ENCODE results near the gene ANKRD33.
A peak's percentile ranks its signal among the peaks of the same experiment; 100 is the strongest.

Gene ANKRD33

DNA sequence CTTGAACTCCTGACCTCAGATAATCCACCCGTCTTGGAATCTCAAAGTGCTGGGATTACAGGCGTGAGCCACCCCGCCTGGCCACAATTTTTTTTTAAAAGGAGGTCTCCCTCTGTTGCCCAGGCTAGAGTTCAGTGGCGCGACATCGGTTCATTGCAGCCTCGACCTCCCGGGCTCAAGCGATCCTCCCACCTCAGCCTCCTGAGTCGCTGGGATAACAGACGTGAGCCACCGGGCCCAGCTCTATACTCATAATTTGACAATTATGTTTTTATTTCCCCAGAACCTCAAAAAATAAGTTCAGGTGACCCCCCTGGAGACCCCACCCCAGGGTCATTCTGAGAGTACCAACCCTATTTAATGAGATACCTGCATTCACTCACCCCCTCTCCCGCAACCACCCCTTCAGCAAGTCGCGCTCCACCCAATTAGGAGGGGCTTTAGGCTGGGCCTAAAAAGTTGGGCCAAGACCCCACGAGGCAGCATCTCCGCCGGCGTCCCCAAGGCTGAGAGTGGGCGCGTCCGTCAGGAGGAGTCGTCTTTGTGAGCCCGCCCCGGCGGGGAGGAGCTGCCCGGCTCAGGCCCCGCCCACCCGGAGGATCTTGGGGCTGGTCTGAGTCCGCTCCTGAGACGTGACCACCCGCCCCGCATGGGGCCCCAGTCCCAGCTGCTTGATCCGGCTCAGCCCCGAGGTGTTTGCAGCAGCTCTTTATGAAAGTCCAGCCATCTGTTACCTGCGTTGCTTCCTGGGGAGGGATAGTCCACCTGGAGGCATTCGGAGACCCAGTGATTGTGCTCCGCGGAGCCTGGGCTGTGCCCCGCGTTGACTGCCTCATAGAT, at the start of gene ANKRD33:
TSS of gene ANKRD33 (plus strand) at position 628 of the 840 bp plus-strand sequence. CDS start at position 712, 84 bp downstream.
- Mint-ChIP-seq H3K4me3 (no peak within 1 kb of the TSS), H3K36me3 (no peaks in the 10 kb centered on the region), H3K27me3 (peaks cover 12% of the 10 kb centered on the region), H3K4me1 (peaks cover 11% of the 10 kb centered on the region), H3K9me3 (peaks cover 9% of the 10 kb centered on the region), H3K27ac (no peak within 1 kb of the TSS)
- no peak for ATAC-seq

- no peaks in the 10 kb centered on the region for H3K9me3 Mint-ChIP-seq
These were observed 49.1 kb upstream of the ANKRD33 start for GRCh38 chr12:51838762-51839161.

DNA sequence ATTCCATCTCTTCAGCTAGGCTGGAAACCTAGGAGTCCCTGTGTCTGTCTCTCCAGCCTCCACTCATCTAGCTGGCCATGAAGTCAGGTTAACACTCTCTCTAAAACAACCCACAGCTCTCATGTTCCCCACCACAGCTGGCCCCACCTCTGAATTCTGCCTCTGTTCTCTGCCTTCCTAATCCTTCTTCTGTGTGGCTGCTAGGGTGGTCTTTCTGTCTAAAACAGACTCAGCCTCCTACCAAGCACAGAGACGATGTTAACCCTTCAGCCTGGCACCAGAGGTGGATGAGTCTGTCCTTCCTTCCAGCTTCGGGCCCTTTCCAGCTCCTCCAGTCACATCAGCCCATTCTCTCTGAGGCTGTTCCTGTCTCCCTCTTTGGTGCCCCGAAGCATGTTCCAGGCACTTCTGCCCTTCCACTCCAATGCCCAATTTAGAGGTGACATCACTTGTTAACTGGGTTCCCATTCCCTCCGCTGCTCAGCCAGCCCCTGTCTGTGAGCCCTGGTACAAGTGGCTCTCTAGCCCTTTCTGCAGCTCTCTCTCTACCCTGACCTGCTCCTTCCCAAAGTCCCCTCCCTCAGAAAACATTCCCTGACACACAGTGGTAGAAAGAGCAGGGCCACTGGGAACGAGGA, 48.5 kb upstream of the ANKRD33 start:
- H3K4me3 Mint-ChIP-seq, result no peak overlapping the region
- peaks cover 71% of the 10 kb centered on the region for H3K27me3 Mint-ChIP-seq
- no peaks in the 10 kb centered on the region for H3K9me3 Mint-ChIP-seq
- ATAC-seq, result no peak
- no peak overlapping the region for H3K27ac Mint-ChIP-seq
- no peaks in the 10 kb centered on the region for H3K4me1 Mint-ChIP-seq
- no peaks in the 10 kb centered on the region for H3K36me3 Mint-ChIP-seq

More at GRCh38 chr12:51838762-51839161, 49.1 kb upstream of the ANKRD33 start:
- H3K27me3 Mint-ChIP-seq, result peaks cover 71% of the 10 kb centered on the region
- H3K4me3 Mint-ChIP-seq, result no peak overlapping the region
- H3K27ac Mint-ChIP-seq, result no peak overlapping the region
- ATAC-seq, result no peak
- no peaks in the 10 kb centered on the region for H3K36me3 Mint-ChIP-seq
- no peaks in the 10 kb centered on the region for H3K4me1 Mint-ChIP-seq

DNA sequence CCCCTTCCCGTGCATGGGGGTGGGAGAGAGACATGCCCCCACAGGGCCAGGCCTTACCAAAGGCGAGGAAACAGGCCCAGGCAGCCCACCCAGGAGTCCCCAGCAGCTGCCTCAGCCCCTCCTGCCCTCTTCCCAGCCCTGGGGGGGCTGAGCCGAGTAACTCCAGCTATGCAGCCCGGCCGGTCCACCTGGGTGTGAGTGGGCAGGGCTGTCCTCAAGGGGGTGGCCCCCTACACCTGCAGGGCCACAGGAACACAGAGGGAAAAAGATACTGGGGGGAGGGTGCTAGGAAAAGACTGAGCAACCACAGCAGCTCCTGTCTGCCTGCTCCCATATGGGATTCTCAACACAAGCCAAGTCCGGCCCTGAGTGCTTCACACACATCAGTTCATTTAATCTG, 46.9 kb upstream of the ANKRD33 start:
- ATAC-seq, result no peak
- Mint-ChIP-seq H3K9me3 (no peaks in the 10 kb centered on the region), H3K36me3 (no peaks in the 10 kb centered on the region), H3K4me1 (peaks cover 2% of the 10 kb centered on the region), H3K27ac (no peak overlapping the region), H3K27me3 (peaks cover 86% of the 10 kb centered on the region), H3K4me3 (no peak overlapping the region)

DNA sequence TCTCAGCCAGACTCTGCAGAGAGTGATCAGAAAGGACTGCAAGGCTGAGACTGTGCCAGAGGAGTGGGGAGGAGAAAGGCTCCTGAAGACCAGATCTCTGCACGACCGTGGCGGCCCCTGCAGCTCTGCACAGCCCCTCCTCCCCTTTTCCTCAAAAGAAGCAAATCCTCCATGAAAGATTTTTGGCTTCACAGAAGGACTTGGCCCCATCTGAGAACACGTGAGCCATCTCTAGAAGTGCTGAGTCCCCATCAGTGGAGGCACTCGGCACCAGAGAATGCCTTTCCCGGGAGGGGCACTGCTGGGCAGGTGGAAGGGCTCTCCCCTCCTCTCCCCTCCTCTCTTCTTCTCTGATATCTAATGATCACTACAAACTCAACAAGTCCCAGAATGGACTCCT, 46.2 kb upstream of the ANKRD33 start:
- no peak for ATAC-seq
- H3K4me1 Mint-ChIP-seq, result peaks cover 9% of the 10 kb centered on the region
- no peak overlapping the region for H3K27ac Mint-ChIP-seq
- peaks cover 94% of the 10 kb centered on the region for H3K27me3 Mint-ChIP-seq
- H3K9me3 Mint-ChIP-seq, result no peaks in the 10 kb centered on the region
- H3K4me3 Mint-ChIP-seq, result no peak overlapping the region
- H3K36me3 Mint-ChIP-seq, result no peaks in the 10 kb centered on the region

DNA sequence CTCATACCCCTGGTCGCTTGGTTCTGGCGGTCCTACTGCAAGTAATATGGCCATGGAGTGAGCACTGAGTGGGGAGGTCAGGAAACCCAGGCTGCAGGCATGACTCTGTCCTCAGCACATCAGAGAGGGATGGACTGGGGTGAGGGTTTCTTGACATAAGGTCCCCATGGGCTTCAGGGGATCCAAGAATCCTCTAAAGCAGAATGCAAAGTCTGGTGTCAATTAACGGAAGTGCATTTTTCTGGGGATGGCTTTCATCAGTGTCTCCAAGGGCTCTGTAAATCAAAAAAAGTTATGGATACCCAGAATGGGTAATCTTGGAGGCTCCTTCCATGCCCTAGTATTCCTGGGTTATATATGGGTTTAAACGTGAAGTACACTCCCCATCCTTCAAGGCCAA, 43.0 kb upstream of the ANKRD33 start:
- H3K4me3 Mint-ChIP-seq, result no peak overlapping the region
- ATAC-seq, result no peak
- H3K9me3 Mint-ChIP-seq, result no peaks in the 10 kb centered on the region
- H3K4me1 Mint-ChIP-seq, result peaks cover 16% of the 10 kb centered on the region
- no peaks in the 10 kb centered on the region for H3K36me3 Mint-ChIP-seq
- peaks cover 76% of the 10 kb centered on the region for H3K27me3 Mint-ChIP-seq
- no peak overlapping the region for H3K27ac Mint-ChIP-seq

DNA sequence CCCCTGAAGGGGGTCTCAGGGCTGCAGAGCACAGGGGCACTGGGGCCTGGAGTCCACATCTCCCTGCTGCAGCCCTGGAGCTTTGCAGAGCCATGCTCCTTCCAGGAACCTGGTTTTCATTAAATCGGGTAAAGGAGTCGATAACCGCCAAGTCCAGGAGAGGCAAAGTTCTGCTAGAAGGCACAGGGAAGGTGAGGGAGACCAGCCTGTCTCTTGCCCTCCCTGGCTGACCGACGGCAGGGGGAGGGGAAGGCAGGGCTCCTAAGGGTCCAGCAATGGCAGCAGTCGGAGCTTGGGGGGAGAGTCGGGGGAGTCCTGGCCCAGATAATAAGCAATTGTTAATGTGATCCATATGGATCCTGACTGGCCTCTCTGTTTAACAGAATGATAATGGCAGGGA, 42.4 kb upstream of the ANKRD33 start:
- H3K9me3 Mint-ChIP-seq, result no peaks in the 10 kb centered on the region
- H3K27ac Mint-ChIP-seq, result no peak overlapping the region
- no peak overlapping the region for H3K4me3 Mint-ChIP-seq
- H3K36me3 Mint-ChIP-seq, result no peaks in the 10 kb centered on the region
- peaks cover 16% of the 10 kb centered on the region for H3K4me1 Mint-ChIP-seq
- no peak for ATAC-seq
- H3K27me3 Mint-ChIP-seq, result peaks cover 76% of the 10 kb centered on the region

GRCh38 chr12:51846271-51846691, 41.6 kb upstream of the ANKRD33 start:
- H3K4me3 Mint-ChIP-seq, result peak overlapping the region; percentile 22
- H3K27ac Mint-ChIP-seq, result no peak overlapping the region
- no peak for ATAC-seq
- H3K36me3 Mint-ChIP-seq, result no peaks in the 10 kb centered on the region
- no peaks in the 10 kb centered on the region for H3K9me3 Mint-ChIP-seq
- H3K4me1 Mint-ChIP-seq, result peaks cover 24% of the 10 kb centered on the region
- H3K27me3 Mint-ChIP-seq, result peaks cover 78% of the 10 kb centered on the region

DNA sequence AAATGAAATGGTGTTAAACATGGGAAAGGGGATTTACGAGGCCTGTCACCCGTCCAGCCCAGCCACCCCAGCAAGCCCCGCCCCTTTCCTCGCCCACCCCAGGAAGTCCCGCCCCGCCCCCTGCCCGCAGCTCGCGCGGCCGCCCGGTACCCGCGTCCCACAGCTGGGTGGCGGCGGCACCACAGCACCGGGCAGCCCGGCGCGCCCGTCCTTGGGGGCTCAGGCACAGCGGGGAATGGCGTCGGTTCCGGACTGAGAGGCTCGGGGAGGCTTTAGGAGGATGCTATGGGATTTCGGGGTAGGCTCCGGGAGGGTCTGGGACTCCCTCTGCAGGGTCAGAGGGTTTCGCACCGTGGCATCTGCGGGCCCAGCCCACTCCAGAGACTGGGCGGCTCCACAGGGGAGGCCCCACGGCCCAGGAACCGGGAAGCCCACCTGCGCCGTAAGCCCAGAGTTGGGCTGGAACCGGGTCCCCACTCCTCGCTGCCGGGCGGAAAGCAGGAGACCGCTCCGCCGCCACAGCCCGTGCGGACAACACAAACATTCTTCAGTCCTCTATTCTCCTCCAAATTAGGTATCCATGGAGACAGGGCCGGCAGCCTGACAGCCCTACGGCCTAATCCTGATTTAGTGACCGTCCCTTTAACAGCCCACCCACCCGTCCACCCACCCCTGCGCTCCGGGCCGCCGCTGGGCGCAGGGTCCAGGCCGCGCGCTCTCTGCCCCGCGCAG, 40.8 kb upstream of the ANKRD33 start:
- peaks cover 78% of the 10 kb centered on the region for H3K27me3 Mint-ChIP-seq
- H3K36me3 Mint-ChIP-seq, result no peaks in the 10 kb centered on the region
- H3K4me1 Mint-ChIP-seq, result peaks cover 30% of the 10 kb centered on the region
- H3K9me3 Mint-ChIP-seq, result no peaks in the 10 kb centered on the region
- ATAC-seq, result no peak
- H3K27ac Mint-ChIP-seq, result no peak overlapping the region
- peak overlapping the region; percentile 62 for H3K4me3 Mint-ChIP-seq

GRCh38 chr12:51847643-51848325, 40.1 kb upstream of the ANKRD33 start:
- Mint-ChIP-seq H3K9me3 (no peaks in the 10 kb centered on the region), H3K36me3 (no peaks in the 10 kb centered on the region), H3K27me3 (peaks cover 78% of the 10 kb centered on the region), H3K4me3 (peak overlapping the region; percentile 33), H3K27ac (no peak overlapping the region), H3K4me1 (peaks cover 30% of the 10 kb centered on the region)
- ATAC-seq, result no peak

GRCh38 chr12:51848326-51848727, 39.6 kb upstream of the ANKRD33 start, which contains the start of gene FIGNL2:
Gene FIGNL2 (minus strand): TSS chr12:51848718. CDS start chr12:51822413, 26,305 bp downstream.
- peaks cover 78% of the 10 kb centered on the region for H3K27me3 Mint-ChIP-seq
- H3K9me3 Mint-ChIP-seq, result no peaks in the 10 kb centered on the region
- H3K4me3 Mint-ChIP-seq, result peak within 1 kb of the TSS; percentile 33
- no peaks in the 10 kb centered on the region for H3K36me3 Mint-ChIP-seq
- H3K27ac Mint-ChIP-seq, result no peak within 1 kb of the TSS
- peaks cover 30% of the 10 kb centered on the region for H3K4me1 Mint-ChIP-seq
- peak; percentile 22 for ATAC-seq

DNA sequence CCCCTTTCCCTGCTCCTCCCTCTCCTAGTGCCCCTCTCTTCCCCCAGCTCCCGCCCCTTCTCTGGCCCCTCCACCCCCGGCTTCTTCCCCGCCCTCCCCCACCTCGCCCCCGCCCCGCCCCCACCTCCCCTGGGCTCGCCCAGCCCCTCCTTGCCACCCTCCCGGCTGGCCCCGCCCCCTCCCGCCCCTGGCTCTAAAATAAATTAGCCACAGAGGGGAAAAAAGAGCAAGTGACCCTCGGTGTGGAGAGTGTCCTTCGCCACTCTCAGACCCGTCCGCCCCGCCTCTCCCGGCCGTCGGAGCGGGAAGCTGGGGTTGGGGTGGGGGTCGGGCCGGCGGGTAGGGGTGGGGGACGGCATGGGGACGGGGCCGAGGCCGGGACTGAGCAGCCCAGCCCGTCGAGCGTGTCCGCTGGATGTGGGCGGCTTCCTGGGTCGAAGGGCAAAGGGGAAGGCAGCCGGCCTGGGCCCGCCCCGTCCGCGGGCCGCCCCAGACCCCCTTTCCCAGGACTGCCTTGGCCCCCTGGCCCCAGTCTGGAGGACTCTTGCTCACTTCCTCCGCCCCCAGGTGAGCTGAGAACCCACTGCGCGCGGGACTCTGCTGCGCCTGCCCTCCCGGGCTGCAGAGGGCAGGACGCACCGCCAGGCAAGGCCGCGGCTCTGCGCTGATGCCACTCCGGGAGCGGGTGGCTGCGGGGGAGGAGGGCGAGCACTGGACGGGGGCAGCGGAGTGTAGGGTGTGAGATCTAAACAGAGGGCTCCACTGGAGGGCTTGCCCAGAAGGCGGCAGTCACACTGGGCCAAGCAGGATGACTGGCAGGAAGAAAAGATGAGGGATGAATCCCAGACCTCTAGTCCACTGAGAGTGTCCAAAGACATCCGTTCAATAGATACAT, 38.8 kb upstream of the ANKRD33 start:
- Mint-ChIP-seq H3K4me3 (no peak overlapping the region), H3K27ac (no peak overlapping the region), H3K36me3 (no peaks in the 10 kb centered on the region), H3K9me3 (no peaks in the 10 kb centered on the region), H3K4me1 (peaks cover 30% of the 10 kb centered on the region), H3K27me3 (peaks cover 71% of the 10 kb centered on the region)
- ATAC-seq, result no peak

DNA sequence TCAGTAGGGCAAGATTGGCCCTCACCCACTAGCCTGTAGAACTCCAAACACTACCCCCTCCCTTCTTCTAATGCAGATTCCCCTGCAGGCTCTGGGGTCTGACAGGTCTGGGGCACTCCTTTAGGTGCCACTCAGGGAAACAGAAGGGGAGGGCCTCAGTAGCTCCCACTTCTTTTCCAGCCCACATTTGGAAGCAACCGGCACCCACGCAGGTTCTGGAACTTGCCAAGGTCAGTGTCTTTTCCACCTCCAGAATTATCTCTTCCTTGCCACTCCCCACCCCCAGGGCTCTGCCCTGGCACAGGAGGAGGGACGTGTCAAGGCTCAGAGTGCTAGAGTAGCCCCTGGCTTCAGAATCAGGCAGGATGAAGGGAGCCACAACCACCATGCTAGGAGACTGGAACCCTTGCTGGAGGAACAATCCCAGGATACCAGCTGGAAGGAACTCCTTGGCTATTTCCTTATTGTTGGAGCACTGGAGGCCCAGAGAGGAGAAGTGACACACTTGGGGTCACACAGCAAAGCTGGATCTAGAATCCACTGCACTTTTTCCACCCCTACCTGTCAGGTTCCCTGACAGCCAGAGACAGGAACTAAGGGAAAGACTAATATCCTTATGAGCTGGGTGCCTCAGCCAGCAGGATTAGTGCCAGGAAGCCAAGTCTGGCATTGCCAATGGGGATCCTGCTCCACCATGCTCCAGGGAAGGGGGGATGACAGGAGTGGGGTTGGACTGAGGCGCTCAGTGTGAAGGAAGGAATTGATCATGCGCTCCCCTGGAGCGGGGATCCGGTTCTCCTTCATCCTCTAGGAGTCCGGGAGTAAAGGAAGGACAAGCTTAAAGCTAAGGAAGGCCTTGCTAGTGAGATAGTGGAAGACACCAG, 37.6 kb upstream of the ANKRD33 start:
- Mint-ChIP-seq H3K27me3 (peaks cover 59% of the 10 kb centered on the region), H3K4me3 (no peak overlapping the region)

More for the DNA sequence above, 37.6 kb upstream of the ANKRD33 start:
- Mint-ChIP-seq H3K4me1 (peaks cover 30% of the 10 kb centered on the region), H3K9me3 (no peaks in the 10 kb centered on the region), H3K27ac (no peak overlapping the region), H3K36me3 (no peaks in the 10 kb centered on the region)
- ATAC-seq, result no peak

All from stimulated activated memory B cell treated with anti-CD40 and anti-IgM and Interleukin-4, amounts not matched to agents 10 μg/mL and 1 μg/mL and 100 μg/mL, for 72 hours (primary cell).